Measurements from ENCODE around the gene CDX1. TPM values are rescaled to one million over a fixed set of nuclear protein-coding genes. Genes with fewer than 3 reads are reported as not detected.

The CDX1 gene
- total RNA-seq, 1 donor from 2014 or later: not detected

DNA sequence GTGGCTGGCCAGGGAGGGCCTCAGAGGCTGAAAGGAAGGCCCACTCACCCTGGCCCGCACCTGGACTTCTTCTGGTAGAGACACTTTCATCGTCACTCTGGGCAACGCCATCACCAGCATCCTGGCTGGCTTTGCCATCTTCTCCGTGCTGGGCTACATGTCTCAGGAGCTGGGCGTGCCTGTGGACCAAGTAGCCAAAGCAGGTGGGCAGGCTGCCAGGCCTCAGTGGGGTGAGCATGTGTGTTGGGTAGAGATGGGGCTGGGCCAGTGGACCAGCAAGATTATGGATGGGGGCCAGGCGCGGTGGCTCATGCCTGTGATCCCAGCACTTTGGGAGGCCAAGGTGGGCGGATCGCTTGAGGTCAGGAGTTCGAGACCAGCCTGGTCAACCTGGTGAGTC lies 35.9 kb downstream of the CDX1 start:
- TF ChIP-seq, protein P1, sequence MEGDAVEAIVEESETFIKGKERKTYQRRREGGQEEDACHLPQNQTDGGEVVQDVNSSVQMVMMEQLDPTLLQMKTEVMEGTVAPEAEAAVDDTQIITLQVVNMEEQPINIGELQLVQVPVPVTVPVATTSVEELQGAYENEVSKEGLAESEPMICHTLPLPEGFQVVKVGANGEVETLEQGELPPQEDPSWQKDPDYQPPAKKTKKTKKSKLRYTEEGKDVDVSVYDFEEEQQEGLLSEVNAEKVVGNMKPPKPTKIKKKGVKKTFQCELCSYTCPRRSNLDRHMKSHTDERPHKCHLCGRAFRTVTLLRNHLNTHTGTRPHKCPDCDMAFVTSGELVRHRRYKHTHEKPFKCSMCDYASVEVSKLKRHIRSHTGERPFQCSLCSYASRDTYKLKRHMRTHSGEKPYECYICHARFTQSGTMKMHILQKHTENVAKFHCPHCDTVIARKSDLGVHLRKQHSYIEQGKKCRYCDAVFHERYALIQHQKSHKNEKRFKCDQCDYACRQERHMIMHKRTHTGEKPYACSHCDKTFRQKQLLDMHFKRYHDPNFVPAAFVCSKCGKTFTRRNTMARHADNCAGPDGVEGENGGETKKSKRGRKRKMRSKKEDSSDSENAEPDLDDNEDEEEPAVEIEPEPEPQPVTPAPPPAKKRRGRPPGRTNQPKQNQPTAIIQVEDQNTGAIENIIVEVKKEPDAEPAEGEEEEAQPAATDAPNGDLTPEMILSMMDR (IDR thresholded peaks at IDR 0.05; ENCODE audit: borderline replicate concordance): no peak
- Histone ChIP-seq H3K27ac (replicated peaks) (no peak overlapping the region), H3K4me1 (peaks cover 5% of the 10 kb centered on the region), H3K36me3 (no peaks in the 10 kb centered on the region), H3K4me3 (no peak overlapping the region), H3K9me3 (replicated peaks) (no peaks in the 10 kb centered on the region), H3K27me3 (ENCODE audit: low read depth) (peaks cover 4% of the 10 kb centered on the region)
- intact Hi-C loops (cut with micrococcal nuclease): no loop called here
- DNase-seq: no peak

DNA sequence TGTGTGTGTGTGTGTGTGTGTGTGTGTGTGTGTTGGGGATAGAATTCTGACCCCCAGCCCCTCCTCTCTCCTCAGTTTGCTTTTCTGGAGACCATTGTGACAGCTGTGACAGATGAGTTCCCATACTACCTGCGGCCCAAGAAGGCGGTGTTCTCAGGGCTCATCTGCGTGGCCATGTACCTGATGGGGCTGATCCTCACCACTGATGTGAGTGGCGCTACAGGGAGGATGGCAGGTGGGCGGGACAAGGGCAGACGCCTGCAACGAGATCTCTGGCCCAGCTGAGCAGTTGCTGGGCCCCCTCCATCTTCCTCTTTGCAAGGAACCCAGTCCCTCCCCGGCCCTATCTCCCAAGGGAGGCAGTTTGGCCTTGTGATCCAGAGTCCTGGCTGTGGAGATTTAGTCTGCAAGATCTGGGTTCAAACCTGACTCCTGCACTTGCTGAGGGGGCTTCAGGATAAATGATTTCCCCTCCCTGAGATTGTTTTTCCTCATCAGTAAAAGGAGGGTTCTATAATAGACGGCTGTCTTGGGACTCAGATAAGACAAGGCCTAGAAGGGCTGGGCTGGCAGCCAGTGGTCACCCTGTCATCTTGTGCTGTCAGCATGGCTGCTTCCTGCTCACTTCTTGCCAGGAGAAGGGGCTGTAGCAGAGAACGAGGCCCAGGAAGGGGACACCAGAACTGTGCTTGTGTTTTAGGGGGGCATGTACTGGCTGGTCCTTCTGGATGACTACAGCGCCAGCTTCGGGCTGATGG lies 37.4 kb downstream of the CDX1 start:
- H3K27ac ChIP-seq (replicated peaks): no peak overlapping the region
- H3K27me3 ChIP-seq (ENCODE audit: low read depth): peaks cover 2% of the 10 kb centered on the region
- intact Hi-C loops (cut with micrococcal nuclease): no loop called here
- no peak overlapping the region for H3K4me3 ChIP-seq
- no peaks in the 10 kb centered on the region for H3K9me3 ChIP-seq (replicated peaks)
- TF ChIP-seq, protein P1 (IDR thresholded peaks at IDR 0.05; ENCODE audit: borderline replicate concordance): no peak
- no peaks in the 10 kb centered on the region for H3K36me3 ChIP-seq
- H3K4me1 ChIP-seq: peaks cover 5% of the 10 kb centered on the region
- no peak for DNase-seq

DNA sequence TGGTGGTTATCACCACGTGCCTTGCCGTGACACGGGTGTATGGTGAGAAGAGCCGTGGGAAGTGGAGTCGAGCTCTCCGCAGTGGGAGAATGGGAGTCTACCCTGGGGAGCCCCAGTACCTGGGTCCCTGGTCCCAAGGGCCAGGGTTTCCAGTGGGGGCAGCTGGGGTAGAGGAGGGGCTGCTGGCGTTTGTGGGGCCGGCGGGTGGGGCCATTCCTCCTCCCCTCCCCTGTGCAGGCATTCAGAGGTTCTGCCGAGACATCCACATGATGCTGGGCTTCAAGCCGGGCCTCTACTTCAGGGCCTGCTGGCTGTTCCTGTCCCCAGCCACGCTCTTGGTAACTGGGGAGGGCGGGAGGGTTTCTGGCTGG lies 38.0 kb downstream of the CDX1 start:
- intact Hi-C loops (cut with micrococcal nuclease): no loop called here
- H3K36me3 ChIP-seq: no peaks in the 10 kb centered on the region
- no peaks in the 10 kb centered on the region for H3K9me3 ChIP-seq (replicated peaks)
- H3K27ac ChIP-seq (replicated peaks): no peak overlapping the region
- H3K4me3 ChIP-seq: no peak overlapping the region
- peaks cover 5% of the 10 kb centered on the region for H3K4me1 ChIP-seq
- TF ChIP-seq, protein P1 (IDR thresholded peaks at IDR 0.05; ENCODE audit: borderline replicate concordance): no peak
- no peak for DNase-seq
- no peaks in the 10 kb centered on the region for H3K27me3 ChIP-seq (ENCODE audit: low read depth)

DNA sequence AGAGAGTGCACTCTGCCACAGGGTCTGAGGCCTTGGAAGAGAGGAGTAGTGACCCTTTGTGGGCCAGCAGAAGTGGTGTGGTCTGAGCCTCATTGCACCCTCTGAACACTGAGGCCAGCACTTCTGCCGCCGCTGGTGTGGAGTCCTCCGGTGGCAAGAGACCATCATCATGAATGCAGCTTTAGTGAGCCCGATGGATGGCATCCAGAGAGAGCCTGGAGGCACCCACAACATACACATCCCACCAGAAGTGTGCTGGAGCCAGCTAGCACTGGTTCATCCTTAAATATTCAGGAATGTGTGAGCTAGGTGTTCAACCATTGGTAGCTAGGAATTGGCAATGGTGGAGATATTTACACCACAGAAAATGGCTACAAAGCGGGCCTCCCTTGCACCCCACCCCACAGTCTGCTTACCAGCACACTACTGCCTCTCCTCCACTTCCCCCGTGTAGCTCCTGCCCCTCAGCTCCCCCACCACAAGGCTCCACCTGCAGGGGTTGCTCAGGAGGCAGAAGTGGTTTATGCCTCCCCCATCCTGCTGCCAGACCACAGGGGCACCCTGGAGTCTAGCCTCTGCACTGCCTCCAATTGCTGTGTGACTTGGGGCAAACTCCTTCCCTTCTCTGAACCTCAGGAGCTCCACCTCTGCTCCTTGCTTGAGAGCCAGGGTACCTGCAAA lies 39.7 kb downstream of the CDX1 start:
- H3K4me3 ChIP-seq: no peak overlapping the region
- intact Hi-C loops (cut with micrococcal nuclease): no loop called here
- peaks cover 7% of the 10 kb centered on the region for H3K4me1 ChIP-seq
- H3K36me3 ChIP-seq: no peaks in the 10 kb centered on the region
- no peaks in the 10 kb centered on the region for H3K9me3 ChIP-seq (replicated peaks)
- H3K27me3 ChIP-seq (ENCODE audit: low read depth): no peaks in the 10 kb centered on the region
- TF ChIP-seq, protein P1 (IDR thresholded peaks at IDR 0.05; ENCODE audit: borderline replicate concordance): no peak
- no peak overlapping the region for H3K27ac ChIP-seq (replicated peaks)
- DNase-seq: no peak

DNA sequence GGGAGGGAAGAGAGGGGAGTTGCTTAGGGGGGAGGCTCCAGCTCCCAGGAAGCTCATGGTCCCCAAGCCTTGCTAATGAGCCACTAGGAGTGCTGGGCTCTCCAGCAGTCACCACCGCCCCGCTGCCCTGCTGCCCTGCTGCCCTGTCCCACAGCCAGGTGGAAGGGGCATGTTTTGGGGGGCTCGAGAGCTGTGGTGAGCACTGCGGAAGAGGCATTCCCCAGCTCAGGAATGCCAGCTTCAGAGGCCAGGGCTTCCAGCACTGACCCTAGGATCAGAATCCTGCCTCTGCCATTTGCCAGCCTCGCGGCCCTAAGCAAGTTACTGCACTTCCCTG lies 40.2 kb downstream of the CDX1 start:
- intact Hi-C loops (cut with micrococcal nuclease): no loop called here
- TF ChIP-seq, protein P1 (IDR thresholded peaks at IDR 0.05; ENCODE audit: borderline replicate concordance): no peak

More for the DNA sequence above, 40.2 kb downstream of the CDX1 start:
- Histone ChIP-seq H3K4me3 (no peak overlapping the region), H3K36me3 (no peaks in the 10 kb centered on the region), H3K27ac (replicated peaks) (no peak overlapping the region), H3K4me1 (peaks cover 12% of the 10 kb centered on the region), H3K9me3 (replicated peaks) (no peaks in the 10 kb centered on the region), H3K27me3 (ENCODE audit: low read depth) (no peaks in the 10 kb centered on the region)
- DNase-seq: no peak
